Measurements from ENCODE around the gene KNDC1.

KNDC1 gene

DNA sequence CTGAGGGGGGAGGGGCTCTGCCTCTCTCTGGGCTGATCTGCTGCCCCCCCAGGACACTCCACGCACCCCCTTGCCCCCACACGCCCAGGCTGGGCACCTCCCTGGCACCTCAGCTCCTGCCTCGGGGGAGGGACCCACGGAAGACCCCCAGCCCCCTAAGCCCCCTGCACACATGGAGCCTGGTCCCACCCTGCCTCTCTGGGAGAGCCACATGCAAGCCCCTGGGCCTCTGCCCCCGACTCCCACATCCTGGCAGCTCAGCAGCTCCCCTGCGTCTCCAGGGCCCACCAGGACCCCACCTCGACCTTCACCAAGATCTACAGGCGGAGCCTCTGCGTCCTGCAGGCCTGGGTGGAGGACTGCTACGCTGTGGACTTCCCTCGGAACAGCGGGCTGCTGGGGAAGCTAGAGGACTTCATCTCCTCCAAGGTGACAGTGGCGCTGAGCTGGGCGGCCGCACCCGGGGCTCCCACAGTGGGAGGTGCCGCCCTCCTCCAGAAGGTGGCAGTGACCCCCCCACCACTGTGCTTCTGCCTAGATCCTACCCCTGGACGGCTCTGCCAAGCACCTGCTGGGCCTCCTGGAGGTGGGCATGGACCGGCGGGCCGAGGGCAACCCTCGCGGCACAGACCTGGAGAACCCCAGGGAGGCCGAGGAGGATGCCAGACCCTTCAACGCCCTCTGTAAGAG, 51.3 kb downstream of the KNDC1 start:
- H3K27ac ChIP-seq (ENCODE audit: low read depth, low read length) = no peak overlapping the region
- no peaks in the 10 kb centered on the region for H3K4me1 ChIP-seq (ENCODE audit: control insufficient read depth, insufficient read depth, low read length, unreplicated experiment)
- H3K27me3 ChIP-seq (ENCODE audit: insufficient read depth, low read length) = no peaks in the 10 kb centered on the region
- H2AFZ ChIP-seq (ENCODE audit: low read length, unreplicated experiment) = no peak overlapping the region
- no peaks in the 10 kb centered on the region for H3K36me3 ChIP-seq (ENCODE audit: insufficient read depth, low read length)
- H3K4me3 ChIP-seq (ENCODE audit: low read depth, low read length) = no peak overlapping the region
- H3K79me2 ChIP-seq (ENCODE audit: control insufficient read depth, insufficient read depth, low read length, unreplicated experiment) = no peaks in the 10 kb centered on the region

DNA sequence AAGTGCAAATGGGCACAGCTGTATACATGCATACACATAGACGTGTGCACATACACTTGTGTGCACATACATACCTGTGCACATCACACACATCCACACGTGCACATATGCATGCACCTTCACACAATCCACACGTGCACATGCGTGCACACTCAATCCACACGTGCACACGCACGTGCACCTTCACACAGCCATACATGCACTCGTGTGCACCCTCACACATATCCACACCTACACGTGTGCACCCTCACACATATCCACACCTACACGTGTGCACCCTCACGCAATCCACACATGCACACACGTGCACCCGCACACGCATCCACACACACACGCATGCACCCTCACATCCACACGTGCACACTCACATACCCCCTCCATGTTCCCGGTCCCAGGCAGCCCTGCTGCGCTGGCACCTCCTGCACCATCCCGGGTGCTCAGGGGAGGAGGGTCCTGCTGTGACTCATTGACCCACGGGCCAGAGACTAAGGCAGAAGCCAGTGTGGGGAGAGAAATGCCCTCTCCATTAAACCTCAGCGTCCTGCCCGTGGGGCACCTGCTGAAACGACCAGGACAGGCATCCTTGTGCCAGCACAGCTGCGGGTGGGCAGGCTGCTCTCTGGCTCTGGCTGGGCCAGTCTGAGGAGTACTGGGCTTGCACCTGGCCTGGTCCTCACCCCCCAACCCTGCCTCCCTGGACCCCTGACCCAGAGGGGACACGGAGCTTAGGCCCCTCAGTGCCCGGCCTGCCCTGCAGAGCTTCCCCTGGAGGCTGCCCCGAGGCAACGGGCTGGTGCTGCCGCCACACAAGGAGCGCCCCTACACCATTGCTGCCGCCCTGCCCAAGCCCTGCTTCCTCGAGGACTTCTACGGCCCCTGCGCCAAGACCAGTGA, 52.2 kb downstream of the KNDC1 start:
- Histone ChIP-seq H3K36me3 (ENCODE audit: insufficient read depth, low read length) (no peaks in the 10 kb centered on the region), H3K27me3 (ENCODE audit: insufficient read depth, low read length) (no peaks in the 10 kb centered on the region), H2AFZ (ENCODE audit: low read length, unreplicated experiment) (no peak overlapping the region), H3K4me1 (ENCODE audit: control insufficient read depth, insufficient read depth, low read length, unreplicated experiment) (no peaks in the 10 kb centered on the region), H3K79me2 (ENCODE audit: control insufficient read depth, insufficient read depth, low read length, unreplicated experiment) (no peaks in the 10 kb centered on the region), H3K4me3 (ENCODE audit: low read depth, low read length) (no peak overlapping the region), H3K27ac (ENCODE audit: low read depth, low read length) (no peak overlapping the region)

DNA sequence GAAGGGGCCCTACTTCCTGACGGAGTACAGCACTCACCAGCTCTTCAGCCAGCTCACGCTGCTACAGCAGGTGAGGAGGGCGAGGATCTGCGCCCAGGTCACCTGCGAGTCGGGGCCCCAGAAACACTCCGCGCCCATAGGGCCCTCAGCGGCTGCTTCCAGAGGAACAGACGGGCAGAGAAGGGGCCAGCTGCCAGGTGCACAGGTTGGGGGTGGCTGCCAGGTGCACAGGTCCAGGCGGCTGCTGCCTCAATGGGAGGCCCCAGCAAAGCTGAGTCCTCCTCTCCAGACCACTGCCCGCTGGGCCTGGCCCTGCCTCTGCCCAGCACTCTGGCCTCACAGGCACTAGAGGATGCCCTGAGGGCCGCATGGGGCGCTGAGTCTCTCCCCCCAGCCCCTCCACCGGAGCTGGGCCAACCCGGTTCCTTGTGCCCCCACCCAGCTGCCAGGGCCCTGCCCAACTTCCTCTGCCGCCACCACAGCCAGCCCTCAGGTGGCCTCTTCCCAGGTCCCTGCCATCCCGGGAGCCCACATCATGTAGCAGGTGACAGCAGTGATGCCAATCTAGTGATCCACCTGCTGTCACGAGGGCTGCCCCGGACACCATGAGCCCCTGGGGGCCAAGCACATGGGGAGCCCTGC, 53.0 kb downstream of the KNDC1 start:
- no peaks in the 10 kb centered on the region for H3K27me3 ChIP-seq (ENCODE audit: insufficient read depth, low read length)

DNA sequence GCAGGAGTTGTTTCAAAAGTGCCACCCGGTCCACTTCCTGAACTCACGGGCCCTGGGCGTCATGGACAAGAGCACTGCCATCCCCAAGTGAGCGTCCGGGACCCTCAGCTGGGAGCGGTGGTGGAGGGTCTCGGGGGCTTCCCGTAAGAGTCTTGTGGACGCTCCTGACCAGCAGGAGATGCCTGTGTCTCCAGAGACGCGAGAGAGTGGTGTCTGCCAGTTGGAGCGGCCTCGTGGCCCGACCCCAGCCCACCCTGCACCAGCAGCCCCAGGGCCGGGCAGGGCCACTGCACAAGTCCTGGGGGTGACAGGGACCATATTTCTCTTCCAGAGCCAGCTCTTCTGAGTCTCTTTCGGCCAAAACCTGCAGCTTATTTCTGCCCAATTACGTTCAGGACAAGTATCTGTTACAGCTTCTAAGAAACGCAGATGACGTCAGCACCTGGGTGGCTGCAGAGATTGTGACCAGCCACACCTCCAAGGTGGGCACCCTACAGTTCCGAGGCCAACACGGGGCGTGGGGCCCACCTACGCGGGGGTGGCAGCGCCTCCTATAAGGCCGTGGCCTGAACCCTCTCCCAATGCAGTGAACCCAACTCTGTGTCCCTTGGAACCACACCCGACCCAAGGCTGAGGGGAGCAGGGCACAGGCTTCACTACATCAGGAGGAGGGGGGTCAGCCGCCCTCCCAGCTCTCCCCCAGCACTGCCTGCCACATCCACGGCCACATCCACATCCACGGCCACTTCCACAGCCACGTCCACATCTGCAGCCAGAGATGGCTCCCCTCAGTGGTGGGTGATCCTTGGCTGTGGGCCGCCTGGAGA, 53.8 kb downstream of the KNDC1 start:
- H3K4me3 ChIP-seq (ENCODE audit: low read depth, low read length) = no peak overlapping the region
- no peaks in the 10 kb centered on the region for H3K27me3 ChIP-seq (ENCODE audit: insufficient read depth, low read length)
- H3K4me1 ChIP-seq (ENCODE audit: control insufficient read depth, insufficient read depth, low read length, unreplicated experiment) = no peaks in the 10 kb centered on the region
- no peaks in the 10 kb centered on the region for H3K79me2 ChIP-seq (ENCODE audit: control insufficient read depth, insufficient read depth, low read length, unreplicated experiment)
- H2AFZ ChIP-seq (ENCODE audit: low read length, unreplicated experiment) = no peak overlapping the region
- H3K36me3 ChIP-seq (ENCODE audit: insufficient read depth, low read length) = no peaks in the 10 kb centered on the region
- H3K27ac ChIP-seq (ENCODE audit: low read depth, low read length) = no peak overlapping the region

More for the DNA sequence above, 53.0 kb downstream of the KNDC1 start:
- no peak overlapping the region for H2AFZ ChIP-seq (ENCODE audit: low read length, unreplicated experiment)
- H3K79me2 ChIP-seq (ENCODE audit: control insufficient read depth, insufficient read depth, low read length, unreplicated experiment) = no peaks in the 10 kb centered on the region
- no peaks in the 10 kb centered on the region for H3K36me3 ChIP-seq (ENCODE audit: insufficient read depth, low read length)
- no peak overlapping the region for H3K27ac ChIP-seq (ENCODE audit: low read depth, low read length)
- H3K4me1 ChIP-seq (ENCODE audit: control insufficient read depth, insufficient read depth, low read length, unreplicated experiment) = no peaks in the 10 kb centered on the region
- H3K4me3 ChIP-seq (ENCODE audit: low read depth, low read length) = no peak overlapping the region

DNA sequence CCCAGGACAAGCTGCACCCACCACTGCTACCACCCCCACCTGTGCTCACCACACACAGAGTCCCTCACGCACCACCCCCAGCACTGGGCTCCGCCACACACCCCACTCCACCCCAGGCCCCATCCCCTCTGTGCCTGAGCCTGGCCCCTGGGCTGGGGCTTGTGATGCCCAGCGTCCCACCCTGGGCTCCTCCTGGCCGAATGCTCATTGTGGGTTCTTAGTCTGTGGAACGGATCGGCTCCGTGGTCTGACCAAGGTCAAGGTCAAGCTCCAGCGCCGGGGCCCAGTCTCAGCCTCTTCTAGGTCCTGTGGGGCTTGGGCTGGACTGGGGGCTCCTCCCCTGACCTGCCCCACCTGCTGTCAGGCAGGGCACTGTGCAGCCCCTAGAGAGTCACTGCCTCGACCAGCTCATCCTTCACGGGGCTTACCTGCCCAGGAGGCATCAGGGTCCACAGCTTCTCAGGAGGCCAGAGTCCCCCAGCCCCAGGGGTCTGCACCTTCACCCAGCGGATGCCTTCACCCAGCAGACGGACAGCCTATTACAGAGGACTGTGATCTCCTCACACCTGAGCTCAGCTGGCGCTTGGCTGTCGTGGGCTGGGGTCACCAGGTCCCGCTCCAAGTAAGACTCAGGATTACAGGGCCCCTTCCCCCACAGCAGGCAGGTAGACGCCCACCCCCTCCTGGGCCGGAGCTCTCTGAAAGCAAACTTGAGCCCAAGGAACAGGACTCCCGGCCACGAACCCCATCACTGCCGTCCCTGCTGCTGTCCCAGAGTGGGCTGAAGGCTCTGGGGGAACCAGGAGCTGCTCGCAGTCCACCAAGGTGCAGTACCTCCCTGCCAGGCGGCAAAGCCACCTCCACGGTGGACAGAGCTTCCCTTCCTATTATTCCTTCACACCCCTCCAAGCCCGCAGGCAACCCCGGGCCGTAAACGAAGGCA, 54.7 kb downstream of the KNDC1 start:
- peaks cover 6% of the 10 kb centered on the region for H3K27me3 ChIP-seq (ENCODE audit: insufficient read depth, low read length)

DNA sequence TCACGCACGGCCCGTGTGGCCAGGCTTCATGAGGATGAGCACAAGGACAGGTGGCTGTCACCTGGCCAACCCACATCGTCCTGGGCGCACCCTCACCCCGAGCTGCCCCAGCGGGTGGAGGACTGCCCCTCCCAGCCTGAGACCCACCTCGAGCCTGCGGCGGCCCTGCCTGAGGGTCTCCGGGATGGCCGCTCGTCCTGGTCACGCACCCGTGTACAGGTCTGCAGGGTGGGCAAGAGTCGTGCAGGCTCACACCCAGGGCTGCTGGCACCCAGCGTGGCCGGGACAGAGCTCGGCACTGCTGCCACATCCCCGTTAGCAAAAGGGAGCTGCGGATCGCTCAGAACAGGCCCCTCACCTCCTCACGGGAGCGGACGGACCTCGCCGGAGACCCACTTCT, 55.6 kb downstream of the KNDC1 start:
- Histone ChIP-seq H3K27ac (ENCODE audit: low read depth, low read length) (no peak overlapping the region), H3K27me3 (ENCODE audit: insufficient read depth, low read length) (peaks cover 7% of the 10 kb centered on the region), H3K79me2 (ENCODE audit: control insufficient read depth, insufficient read depth, low read length, unreplicated experiment) (no peaks in the 10 kb centered on the region), H3K36me3 (ENCODE audit: insufficient read depth, low read length) (no peaks in the 10 kb centered on the region), H3K4me1 (ENCODE audit: control insufficient read depth, insufficient read depth, low read length, unreplicated experiment) (no peaks in the 10 kb centered on the region), H2AFZ (ENCODE audit: low read length, unreplicated experiment) (no peak overlapping the region), H3K4me3 (ENCODE audit: low read depth, low read length) (no peak overlapping the region)

More for the DNA sequence above, 54.7 kb downstream of the KNDC1 start:
- H3K4me3 ChIP-seq (ENCODE audit: low read depth, low read length) = no peak overlapping the region
- H3K27ac ChIP-seq (ENCODE audit: low read depth, low read length) = no peak overlapping the region
- no peaks in the 10 kb centered on the region for H3K79me2 ChIP-seq (ENCODE audit: control insufficient read depth, insufficient read depth, low read length, unreplicated experiment)
- H2AFZ ChIP-seq (ENCODE audit: low read length, unreplicated experiment) = no peak overlapping the region
- H3K4me1 ChIP-seq (ENCODE audit: control insufficient read depth, insufficient read depth, low read length, unreplicated experiment) = no peaks in the 10 kb centered on the region
- H3K36me3 ChIP-seq (ENCODE audit: insufficient read depth, low read length) = no peaks in the 10 kb centered on the region

DNA sequence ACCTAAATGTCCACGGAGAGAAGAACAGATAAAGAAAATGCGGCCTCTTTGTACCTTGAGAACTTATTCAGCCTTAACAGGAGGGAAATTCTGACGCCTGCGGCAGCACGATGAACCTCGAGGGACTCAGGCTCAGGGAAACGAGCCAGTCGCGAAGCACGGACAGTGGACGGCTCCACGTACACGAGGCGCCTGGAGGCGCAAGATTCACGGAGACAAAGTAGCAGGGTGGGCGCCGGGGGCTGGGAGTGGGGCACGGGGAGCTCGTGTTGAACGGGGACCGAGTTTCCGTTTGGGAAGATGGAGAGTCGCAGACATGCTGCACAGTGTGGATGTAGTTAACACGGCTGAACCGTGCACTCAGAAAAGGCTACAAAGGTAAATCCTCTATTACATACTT, 56.8 kb downstream of the KNDC1 start:
- no peak overlapping the region for H3K27ac ChIP-seq (ENCODE audit: low read depth, low read length)
- H3K27me3 ChIP-seq (ENCODE audit: insufficient read depth, low read length) = peaks cover 7% of the 10 kb centered on the region
- no peaks in the 10 kb centered on the region for H3K36me3 ChIP-seq (ENCODE audit: insufficient read depth, low read length)
- H2AFZ ChIP-seq (ENCODE audit: low read length, unreplicated experiment) = no peak overlapping the region
- no peaks in the 10 kb centered on the region for H3K4me1 ChIP-seq (ENCODE audit: control insufficient read depth, insufficient read depth, low read length, unreplicated experiment)
- no peaks in the 10 kb centered on the region for H3K79me2 ChIP-seq (ENCODE audit: control insufficient read depth, insufficient read depth, low read length, unreplicated experiment)
- no peak overlapping the region for H3K4me3 ChIP-seq (ENCODE audit: low read depth, low read length)

DNA sequence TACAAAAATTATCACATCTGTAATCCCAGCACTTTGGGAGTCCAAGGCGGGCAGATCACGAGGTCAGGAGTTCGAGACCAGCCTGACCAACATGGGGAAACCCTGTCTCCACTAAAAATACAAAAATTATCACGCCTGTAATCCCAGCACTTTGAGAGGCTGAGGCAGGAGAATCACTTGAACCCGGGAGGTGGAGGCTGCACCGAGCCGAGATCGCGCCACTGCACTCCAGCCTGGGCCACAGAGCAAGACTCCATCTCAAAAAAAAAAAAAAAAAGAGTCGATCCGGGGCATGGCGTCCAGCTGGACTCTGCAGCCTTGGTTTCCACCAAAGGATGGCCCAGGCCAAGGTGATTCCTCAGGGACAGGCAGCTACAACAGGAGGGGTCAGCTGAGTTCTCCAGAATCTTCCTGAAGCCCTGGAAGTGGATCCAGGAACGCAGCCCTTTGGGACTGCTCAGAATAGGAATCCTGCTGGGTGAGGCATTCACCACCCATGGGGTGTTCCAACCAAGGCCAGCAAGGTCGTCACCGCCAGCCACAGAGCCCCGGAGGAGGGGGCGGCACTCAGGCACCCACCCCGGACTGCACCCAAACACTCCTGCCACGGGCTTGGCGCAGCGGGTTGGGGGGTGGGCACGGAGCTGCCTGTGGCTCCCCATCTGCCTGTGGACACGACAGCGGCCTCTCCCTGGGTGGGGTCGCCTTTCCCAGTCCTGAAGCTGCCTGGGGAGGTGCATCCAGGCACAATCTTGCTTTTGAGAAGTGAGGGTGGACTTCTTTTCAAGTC, 58.0 kb downstream of the KNDC1 start:
- Histone ChIP-seq H3K27ac (ENCODE audit: low read depth, low read length) (no peak overlapping the region), H3K27me3 (ENCODE audit: insufficient read depth, low read length) (peaks cover 7% of the 10 kb centered on the region), H3K79me2 (ENCODE audit: control insufficient read depth, insufficient read depth, low read length, unreplicated experiment) (no peaks in the 10 kb centered on the region), H3K4me3 (ENCODE audit: low read depth, low read length) (no peak overlapping the region), H3K4me1 (ENCODE audit: control insufficient read depth, insufficient read depth, low read length, unreplicated experiment) (no peaks in the 10 kb centered on the region), H2AFZ (ENCODE audit: low read length, unreplicated experiment) (no peak overlapping the region), H3K36me3 (ENCODE audit: insufficient read depth, low read length) (no peaks in the 10 kb centered on the region)

DNA sequence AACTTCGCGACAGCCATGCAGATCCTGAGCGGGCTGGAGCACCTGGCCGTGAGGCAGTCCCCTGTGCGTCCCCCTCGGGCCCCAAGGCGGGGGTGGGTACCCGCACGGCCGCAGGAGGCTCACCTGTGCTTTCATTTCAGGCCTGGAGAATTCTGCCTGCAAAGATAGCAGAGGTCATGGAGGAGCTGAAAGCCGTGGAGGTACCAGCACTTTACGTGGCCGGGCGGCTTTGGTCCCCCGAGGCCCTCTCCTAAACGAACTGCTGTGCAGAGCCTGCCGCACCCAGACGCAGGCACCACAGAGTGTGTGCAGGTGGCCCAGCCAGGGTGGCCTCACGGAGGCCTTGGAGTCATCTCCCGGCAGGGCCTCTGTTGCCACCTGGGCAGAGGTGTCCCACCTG, 58.9 kb downstream of the KNDC1 start:
- no peaks in the 10 kb centered on the region for H3K4me1 ChIP-seq (ENCODE audit: control insufficient read depth, insufficient read depth, low read length, unreplicated experiment)
- H3K36me3 ChIP-seq (ENCODE audit: insufficient read depth, low read length) = no peaks in the 10 kb centered on the region
- peaks cover 7% of the 10 kb centered on the region for H3K27me3 ChIP-seq (ENCODE audit: insufficient read depth, low read length)
- H2AFZ ChIP-seq (ENCODE audit: low read length, unreplicated experiment) = no peak overlapping the region
- no peaks in the 10 kb centered on the region for H3K79me2 ChIP-seq (ENCODE audit: control insufficient read depth, insufficient read depth, low read length, unreplicated experiment)
- H3K4me3 ChIP-seq (ENCODE audit: low read depth, low read length) = no peak overlapping the region
- no peak overlapping the region for H3K27ac ChIP-seq (ENCODE audit: low read depth, low read length)
